CD4-positive, alpha-beta T cell treated with Interleukin-21 for 1 hour (primary cell): ENCODE measurements around the gene KAZN.
"Not testable (repeated sequence)": the region's sequence is repeated elsewhere in the genome, so short reads cannot be mapped to it uniquely, and the experiment has no call there.

Experiments
- DNase-seq: peaks from one replicate; pipeline ENCODE4 v3.0.0-alpha.2; 2020

The KAZN gene

DNA sequence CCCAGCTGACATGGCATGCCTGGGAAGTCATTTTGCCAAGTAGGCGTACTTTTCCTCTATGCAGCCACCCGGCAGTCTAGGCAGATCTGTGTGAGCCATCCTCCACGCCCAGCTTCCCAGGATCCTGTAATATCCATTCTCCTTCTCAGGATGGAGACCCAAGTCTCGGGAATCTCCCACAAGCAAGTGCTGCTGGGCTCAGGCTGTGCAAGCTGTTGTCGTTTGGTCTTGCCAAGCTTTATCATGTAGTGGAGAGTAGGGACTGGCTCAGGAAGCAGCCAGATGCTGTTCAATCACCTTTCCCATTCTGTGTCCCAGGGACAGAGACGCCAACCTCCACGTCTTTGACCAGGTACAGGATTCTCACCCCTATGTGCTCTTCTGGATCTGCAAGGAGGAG lies 363.9 kb downstream of the KAZN start:
- no peak for DNase-seq

- not testable (repeated sequence) for DNase-seq
Measured at GRCh38 chr1:14963791-14964710, 365.6 kb downstream of the KAZN start.

- no peak for DNase-seq
Measured at GRCh38 chr1:14964711-14965055, 366.2 kb downstream of the KAZN start.

- no peak for DNase-seq
Measured at GRCh38 chr1:14968251-14968851, 369.9 kb downstream of the KAZN start.

DNA sequence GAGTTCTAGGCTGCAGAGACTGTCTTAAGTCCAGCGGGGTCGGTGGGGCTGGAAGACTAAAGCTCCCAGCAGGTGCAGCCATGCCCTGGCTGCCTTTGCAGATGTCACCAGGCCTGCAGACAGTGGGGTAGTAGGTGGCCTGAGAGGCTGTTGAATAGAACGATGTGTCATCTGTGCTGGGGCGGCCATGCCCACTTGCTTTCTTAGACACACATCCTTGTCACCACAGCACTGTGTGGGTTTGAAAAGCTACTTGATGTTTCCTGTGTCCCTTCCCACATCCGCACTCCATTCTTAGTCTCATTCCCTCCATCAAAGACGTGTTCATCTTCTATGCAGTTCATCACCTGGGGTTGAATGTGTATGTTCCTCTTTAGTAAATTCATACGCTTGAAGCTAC lies 370.5 kb downstream of the KAZN start:
- DNase-seq: peak; percentile 2

GRCh38 chr1:14970115-14970798 lies 371.8 kb downstream of the KAZN start:
- no peak for DNase-seq

GRCh38 chr1:14970799-14971141 lies 372.3 kb downstream of the KAZN start:
- DNase-seq: no peak

- no peak for DNase-seq
Measured at GRCh38 chr1:14971221-14971620, 372.7 kb downstream of the KAZN start.

- DNase-seq: no peak
Measured at GRCh38 chr1:14972107-14972506, 373.6 kb downstream of the KAZN start.

GRCh38 chr1:14973773-14974172 lies 375.3 kb downstream of the KAZN start:
- DNase-seq: no peak

- no peak for DNase-seq
Measured at GRCh38 chr1:14974361-14974760, 375.9 kb downstream of the KAZN start.

- no peak for DNase-seq
Measured at GRCh38 chr1:14975119-14975518, 376.6 kb downstream of the KAZN start.

DNA sequence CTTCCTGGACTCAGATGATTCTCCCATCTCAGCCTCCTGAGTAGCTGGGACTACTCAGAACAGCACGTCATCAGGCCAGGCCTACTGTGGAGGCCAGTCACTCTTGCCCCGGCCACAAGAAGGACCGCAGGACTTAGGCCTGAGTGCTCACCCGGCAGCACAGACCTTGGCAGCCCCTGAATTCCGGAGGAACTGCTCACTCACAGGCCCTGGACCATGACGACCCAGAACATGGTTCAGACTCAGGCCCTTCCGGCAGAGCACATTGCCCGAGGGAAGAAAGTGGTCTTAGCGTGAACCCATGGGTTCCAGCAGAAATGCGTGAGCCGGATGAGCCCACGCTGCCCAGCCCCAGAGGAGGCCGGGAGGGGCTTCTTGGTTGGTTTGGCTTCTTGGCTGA lies 377.8 kb downstream of the KAZN start:
- DNase-seq: no peak

DNA sequence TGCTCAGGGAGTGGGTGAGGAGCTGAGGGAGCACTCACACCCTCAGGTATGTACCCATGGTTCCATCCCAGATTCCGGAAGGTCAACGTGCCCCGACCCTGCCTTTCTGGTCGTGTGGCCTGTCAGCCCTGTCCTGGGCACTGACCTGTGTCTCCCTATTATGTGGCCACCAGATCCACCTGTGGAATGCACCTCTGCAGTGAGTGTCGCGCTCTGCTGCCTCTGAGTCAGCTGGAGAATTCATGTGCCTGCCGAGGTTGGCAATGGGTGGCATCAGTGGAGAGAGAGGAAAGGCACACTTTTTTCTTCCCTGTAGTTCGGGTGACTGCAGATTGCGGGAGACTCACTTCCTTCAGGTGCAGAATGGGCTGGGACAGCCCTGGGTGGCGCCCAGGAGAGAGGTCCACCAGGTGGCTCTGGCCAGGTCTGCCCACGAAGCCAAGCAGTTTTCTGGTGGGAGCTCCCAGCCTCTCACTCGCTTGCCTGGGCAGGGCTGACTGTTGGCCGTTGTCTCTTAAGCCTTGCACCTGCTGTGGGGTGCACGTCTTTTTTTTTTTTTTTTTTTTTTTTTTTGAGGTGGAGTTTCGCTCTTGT lies 378.9 kb downstream of the KAZN start:
- DNase-seq: no peak

DNA sequence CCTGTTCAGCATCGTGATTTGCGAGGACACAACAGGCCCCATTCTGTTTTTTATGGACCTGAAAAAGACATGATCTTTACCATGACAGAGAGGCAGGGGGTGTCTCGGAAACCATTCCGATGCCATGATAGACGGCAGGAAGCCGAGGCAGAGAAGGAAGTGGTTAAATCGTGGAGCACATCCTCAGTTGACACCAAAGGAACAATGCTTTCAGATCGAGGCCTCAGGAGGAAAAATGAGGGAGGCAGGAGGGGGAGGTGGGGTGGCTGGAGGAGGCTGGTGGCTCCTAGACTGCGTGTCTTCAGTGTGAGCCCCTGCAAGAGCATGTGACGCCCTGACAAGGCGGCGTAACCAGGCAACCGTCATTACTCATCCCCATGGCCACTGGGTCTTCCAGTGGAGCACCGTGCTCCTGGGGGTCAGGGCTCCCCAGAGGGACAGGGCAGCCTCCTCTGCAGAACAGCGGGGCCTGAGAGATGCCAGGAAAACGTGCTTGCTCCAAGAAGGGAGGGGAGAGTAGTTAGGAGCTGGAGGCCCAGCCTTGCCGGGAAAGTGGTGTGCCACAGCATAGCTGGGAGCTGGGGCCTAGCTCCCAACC lies 382.2 kb downstream of the KAZN start:
- DNase-seq: no peak

- DNase-seq: no peak
Measured at GRCh38 chr1:14982029-14982428, 383.5 kb downstream of the KAZN start.

DNA sequence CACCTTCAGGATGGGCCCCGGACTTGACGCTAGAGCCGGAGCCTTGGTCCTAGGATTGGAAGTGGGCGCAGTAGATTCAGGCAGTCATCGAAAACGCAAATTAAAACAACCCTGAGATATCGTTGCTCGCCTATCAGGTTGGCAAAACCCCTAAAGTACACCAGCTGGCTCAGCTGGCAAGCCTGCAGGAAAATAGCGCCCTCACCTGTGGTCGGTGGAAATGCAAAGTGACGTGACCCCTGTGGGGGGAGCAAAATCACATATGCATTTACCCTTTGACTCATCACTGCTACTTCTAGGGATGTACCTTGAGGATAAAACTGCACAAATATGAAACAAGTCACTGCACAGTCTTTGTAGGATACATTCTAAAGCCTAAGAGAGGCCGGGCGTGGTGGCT lies 384.8 kb downstream of the KAZN start:
- no peak for DNase-seq

- DNase-seq: no peak
Measured at GRCh38 chr1:14986168-14986567, 387.7 kb downstream of the KAZN start.

DNA sequence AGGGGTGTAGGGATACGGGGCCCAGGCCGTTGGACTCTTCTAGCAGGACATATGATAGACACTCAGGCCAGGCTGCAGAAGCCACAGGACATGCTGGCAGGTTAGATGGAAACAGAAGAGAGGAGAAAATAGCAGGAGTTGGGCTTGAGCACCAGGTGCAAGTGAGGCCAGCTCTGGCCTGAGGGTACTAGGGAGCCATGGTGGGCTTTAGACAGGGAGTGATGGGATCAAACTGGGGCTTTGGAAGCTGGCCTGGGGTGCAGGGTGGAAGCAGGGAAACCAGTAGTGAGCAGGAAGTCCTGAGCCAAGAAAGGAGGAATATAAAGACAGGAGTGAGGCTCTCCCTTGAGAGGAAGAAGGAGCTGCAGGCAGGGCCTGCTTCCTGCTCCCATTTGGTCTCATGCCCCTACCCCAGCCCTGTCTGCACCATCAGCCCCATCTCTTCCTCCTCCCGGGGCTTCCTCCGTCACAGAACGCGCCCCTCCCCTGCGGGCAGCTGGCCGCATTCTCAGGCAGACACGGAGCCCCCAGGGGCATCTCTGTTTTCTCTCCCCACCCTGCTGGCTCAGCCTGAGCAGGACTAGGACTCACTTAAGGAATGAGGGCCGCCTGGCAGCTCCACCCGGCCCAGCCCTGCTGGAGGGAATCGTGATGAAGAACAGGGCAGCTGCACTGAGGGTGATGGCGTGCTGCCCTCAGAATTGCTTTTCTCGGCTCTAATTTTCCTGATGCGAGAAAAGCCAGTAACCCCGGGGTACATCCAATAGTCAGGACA lies 389.5 kb downstream of the KAZN start:
- DNase-seq: no peak

GRCh38 chr1:14988636-14989035 lies 390.2 kb downstream of the KAZN start:
- DNase-seq: no peak

- DNase-seq: no peak
Measured at GRCh38 chr1:14989931-14990728, 391.6 kb downstream of the KAZN start.

GRCh38 chr1:14993414-14993813 lies 394.9 kb downstream of the KAZN start:
- no peak for DNase-seq
